LNCaP clone FGC (cell line): ENCODE results near the gene FRMD7.

Experiments
- DNase-seq: peaks from one replicate; pipeline ENCODE4 v3.0.0-alpha.2; 2011; ENCODE audit warnings: low read depth
- H3K4me3 ChIP-seq: 2 replicates; pipeline ENCODE4 v1.5.1; 2011; ENCODE audit warnings: mild to moderate bottlenecking, low read depth, low read length, control low read depth
- CTCF ChIP-seq: IDR thresholded peaks from 2 replicates; pipeline ENCODE4 v1.5.1; 2012; ENCODE audit warnings: mild to moderate bottlenecking; ENCODE audit not compliant: control insufficient read depth, insufficient read depth; ENCODE audit errors: extremely low read depth

Gene FRMD7

GRCh38 chrX:132093239-132093860, 34.5 kb downstream of the FRMD7 start:
- DNase-seq, result no peak
- no peak overlapping the region for H3K4me3 ChIP-seq
- TF ChIP-seq CTCF, result no peak

- no peak overlapping the region for H3K4me3 ChIP-seq
- peak; percentile 14 for DNase-seq
- peak; percentile 59 for TF ChIP-seq CTCF
These were observed 35.3 kb downstream of the FRMD7 start for GRCh38 chrX:132092439-132093065.

- DNase-seq, result no peak
- TF ChIP-seq CTCF, result no peak
- no peak overlapping the region for H3K4me3 ChIP-seq
These were observed 37.2 kb downstream of the FRMD7 start for GRCh38 chrX:132090403-132091159.

- DNase-seq, result no peak
- H3K4me3 ChIP-seq, result no peak overlapping the region
- TF ChIP-seq CTCF, result no peak
These were observed 39.0 kb downstream of the FRMD7 start for GRCh38 chrX:132088864-132089263.

- DNase-seq, result no peak
- no peak for TF ChIP-seq CTCF
- no peak overlapping the region for H3K4me3 ChIP-seq
These were observed 41.1 kb downstream of the FRMD7 start for GRCh38 chrX:132086672-132087071.

GRCh38 chrX:132085786-132086185, 42.0 kb downstream of the FRMD7 start:
- DNase-seq, result no peak
- TF ChIP-seq CTCF, result no peak
- H3K4me3 ChIP-seq, result no peak overlapping the region
